NCI-H2107 treated with DMSO at 0.1 percent for 48 hours (cell line): ENCODE measurements around the gene FGG.
"Not testable (repeated sequence)": the region's sequence is repeated elsewhere in the genome, so short reads cannot be mapped to it uniquely, and the experiment has no call there.

Source experiments
- DNase-seq: peaks from one replicate; lab custom pipeline; 2025; ENCODE audit not compliant: unreplicated experiment; lab: John Stamatoyannopoulos, UW

FGG gene

DNA sequence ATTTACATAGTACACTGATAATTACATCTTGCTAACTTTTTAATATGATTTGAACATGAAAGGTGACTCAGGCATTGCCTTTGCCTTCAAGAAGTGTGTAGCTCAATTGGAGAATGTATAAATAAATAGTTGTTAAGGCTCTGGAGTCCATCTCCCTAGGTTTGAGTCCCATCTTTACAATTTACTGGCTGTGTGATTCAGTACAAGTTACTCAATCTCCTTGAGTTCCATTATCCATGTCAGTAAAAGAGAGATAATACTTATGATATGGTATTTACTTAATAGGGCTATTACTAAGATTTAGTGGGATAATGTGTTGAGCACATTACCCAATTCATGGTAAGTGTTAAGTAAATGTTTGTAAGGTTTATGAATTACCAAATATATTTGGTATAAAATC lies 1.9 kb upstream of the FGG start:
- no peak for DNase-seq

DNA sequence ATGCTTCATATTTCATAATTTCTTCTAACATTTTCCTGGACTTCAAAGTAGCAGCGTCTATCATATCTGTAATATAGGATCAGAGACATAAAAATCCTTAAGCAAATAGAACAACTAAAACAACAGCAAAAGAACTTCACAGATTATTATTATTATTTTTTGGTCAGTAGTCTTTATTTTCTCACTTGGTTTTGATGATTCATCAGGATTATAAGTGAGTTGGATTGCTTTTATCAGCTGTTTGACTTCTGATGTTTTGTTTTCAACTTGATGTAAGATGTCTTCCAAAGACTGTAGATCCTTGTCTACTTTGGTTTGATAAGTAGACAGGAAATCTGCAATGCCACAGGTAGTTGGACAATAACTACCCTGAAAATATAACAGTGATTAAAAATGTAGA lies 623 bp downstream of the FGG start:
- no peak for DNase-seq

- DNase-seq, result no peak
Measured at GRCh38 chr4:154610582-154610981, 1.9 kb downstream of the FGG start.

GRCh38 chr4:154609532-154609931 lies 2.9 kb downstream of the FGG start:
- no peak for DNase-seq

DNA sequence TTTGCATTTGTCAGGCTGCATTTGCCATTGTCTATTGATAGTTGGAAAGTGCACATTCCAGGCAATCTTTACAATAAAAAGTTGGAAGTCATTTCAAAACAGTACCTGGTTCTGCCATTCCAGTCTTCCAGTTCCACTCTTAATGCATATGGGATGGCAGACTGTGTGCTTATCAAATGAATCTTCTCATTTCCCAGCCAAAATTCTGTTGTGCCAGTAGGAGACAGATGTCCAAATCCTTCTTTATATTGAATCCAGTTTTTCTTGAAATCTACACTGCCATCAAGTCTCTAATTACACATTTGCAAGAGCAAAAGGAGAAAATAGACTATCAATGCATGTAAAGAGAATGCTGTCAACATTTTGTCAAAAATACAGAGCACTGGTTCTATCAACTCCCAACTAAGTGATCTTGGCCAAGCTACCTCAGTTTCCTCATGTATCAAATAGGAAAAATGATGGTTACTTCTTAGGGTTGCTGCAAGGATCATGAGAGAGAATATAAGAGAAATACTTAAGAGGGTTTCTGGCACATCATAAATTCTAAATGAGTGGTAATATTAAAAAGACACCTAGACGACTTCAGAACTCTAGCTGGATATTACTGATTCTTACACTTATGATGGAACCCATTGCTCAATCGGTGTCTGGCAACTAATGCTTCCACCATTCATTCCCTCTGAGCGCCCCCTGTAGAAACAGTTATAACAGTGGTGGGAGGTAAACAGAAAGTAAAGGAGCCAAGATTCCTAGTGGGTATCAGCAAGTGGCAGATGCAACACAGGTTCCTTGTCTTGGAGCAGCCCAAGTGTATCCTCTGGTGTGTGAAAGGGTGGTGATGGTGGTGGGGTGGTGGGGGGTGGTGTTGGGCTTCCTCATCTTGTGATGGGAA lies 3.8 kb downstream of the FGG start:
- no peak for DNase-seq

DNA sequence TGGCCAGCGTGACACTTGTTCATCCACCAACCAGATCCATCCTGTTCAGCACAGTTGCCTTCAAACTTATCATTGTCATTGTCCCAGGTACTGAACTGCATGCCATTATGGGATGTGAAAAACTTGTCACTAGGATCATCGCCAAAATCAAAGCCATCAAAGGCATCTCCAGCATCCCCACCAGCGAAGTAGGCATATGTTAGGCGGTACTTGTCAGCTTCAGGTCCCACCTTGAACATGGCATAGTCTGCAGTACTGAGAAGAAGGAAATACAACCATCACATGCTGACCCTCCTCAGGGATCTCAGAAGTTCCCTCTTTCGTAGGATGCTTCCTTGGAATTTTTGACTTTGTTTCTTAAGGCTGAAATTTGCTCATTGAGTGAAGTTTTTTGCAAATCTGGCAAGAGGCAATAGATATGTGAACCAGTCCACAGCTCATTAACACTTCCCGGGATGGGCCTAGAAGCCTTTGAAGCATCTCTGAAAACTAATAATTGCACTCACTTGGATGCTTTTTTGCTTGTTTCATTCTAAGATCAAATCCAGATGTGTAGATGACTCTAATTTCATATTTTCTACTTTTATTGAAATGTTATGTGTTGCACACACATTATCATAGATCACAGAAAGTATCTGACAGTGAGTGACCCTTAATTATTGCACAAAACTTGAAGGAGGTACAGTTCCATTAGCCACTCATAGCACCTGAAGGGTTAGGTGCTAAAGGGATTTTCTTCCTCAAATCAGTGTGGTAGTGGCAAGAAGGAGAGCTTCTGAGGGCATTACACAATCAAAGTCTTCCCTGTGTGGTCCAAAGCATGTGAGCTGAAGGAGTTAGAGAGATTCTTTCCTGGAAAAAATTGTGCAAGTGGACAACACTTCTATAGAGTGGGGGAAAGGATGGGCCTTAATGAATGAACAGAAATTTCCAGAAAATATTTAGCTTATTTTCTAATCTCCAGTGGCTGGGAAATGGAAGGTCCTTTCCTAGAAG lies 5.4 kb downstream of the FGG start:
- no peak for DNase-seq

- no peak for DNase-seq
Measured at GRCh38 chr4:154604696-154605200, 7.7 kb downstream of the FGG start.

DNA sequence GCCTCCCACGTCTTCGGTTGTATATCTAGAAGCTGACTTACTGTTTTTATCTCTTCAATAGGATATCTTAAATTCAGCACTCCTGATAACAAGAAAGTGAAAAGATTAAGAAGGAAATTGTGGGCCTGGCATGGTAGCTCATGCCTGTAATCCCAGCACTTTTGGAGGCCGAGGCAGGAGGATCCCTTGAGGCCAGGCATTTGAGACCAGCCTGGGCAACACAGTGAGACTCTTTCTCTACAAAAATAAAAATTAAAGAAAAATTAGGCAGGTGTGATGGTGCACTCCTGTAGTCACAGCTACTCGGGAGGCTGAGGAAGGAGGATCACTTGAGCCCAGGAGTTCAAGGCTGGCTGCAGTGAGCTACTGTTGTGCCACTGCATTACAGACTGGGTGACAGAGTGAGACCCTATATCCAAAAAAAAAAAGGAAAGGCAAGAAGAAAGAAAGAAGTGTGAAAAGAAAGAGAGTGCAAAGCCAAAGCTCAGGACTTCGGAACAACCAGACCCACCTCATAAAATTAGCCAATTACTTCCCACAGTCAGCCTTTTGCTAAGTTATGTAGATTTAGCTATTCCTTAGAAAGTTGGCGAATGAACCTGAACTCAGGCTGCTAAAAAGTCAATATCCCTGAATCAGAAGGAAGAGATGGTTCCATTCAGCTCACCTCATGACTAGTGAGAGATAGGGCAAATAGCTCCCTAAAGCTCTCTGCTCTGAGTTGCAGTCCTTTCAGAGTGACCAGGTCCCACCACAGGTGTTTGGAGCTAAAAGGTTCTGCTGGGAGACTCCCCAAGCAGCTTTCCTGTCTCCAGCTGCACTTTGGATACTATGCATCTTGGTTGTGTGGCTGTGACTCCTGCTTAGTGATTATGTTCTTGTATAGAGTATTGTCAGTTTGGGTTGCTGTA lies 9.2 kb downstream of the FGG start:
- no peak for DNase-seq

DNA sequence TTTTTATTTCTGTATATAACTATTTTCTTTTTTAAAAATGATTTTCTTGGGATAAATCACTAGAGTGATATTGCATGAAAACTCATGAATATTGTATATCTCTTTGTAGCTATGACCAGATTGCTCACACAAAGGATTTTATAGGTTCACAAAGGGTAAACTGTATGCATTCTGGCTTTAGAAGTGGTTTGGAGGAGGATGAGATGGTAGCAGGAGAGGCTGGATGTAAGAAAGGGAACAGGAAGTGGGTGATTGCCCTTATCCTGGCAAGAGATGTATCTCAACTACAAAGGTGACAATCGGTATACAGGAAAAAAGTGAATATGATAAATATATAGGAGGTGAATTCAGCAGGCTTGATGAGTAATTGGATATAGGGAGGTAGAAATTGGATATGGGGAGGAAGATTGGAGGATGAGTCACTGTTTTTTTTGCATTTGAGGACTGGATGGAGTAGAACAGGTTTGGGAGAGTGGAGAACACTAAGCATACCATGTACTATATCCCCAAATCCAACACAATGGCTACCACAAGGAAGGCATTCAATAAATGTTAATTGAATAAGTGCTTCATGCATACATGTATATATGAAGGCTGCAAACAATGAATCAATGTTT lies 9.9 kb downstream of the FGG start:
- no peak for DNase-seq

DNA sequence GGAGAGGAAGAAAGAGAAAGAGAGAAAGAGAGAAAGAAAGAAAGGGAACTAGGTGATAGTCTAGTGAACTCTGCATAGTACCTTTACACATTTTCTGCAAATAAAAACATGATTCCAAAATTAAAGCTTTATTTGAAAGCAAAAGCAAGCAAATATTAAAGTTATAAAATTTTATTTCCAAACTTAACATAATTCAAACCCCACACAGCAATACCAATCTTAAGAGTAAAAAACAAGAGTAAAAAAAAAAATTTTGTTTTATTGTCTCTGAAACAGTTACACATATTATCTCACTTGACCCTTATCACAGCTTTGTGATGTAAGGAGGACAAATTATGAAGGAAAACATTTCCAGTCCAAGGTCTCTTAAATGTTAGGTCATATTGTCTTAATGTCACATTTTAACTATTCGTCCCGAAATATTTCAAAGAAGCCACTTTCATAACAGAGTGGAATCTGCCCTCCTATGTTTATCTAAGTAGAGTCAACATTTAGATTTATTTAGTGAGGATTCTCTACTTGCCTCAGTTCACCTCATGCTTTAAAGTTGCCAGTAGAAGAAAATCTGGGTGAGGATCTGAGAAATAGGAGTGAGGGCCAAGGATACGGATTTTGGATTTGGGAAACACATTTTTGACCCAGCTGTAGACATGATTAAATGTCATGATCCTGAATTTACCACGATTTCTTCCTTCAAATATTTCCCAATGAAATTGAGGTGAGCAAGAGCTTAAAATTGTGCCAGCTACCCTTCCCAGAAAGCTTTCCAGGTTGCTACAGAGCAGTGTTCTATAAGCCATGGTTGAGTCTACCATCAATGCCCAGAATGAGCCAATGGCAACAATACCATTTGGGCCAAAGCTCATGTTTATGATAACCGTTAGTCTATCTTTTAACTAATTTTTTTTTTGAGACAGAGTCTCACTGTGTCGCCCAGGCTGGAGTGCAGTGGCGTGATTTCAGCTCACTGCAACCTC lies 14.4 kb downstream of the FGG start:
- DNase-seq, result no peak

GRCh38 chr4:154597281-154597680 lies 15.2 kb downstream of the FGG start:
- not testable (repeated sequence) for DNase-seq

GRCh38 chr4:154595807-154596206 lies 16.6 kb downstream of the FGG start:
- DNase-seq, result no peak

DNA sequence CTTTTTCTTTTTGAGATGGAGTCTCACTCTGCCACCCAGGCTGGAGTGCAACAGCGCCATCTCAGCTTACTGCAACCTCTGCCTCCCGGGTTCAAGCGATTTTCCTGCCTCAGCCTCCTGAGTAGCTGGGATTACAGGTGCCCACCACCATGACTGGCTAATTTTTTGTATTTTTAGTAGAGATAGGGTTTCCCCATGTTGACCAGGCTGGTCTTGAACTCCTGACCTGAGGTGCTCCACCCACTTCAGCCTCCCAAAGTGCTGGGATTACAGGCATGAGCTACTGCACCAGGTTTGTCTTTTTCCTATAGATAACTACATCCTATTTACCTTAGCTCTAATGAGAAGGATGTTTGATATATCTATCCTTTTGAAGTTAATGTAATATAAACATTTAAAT lies 18.1 kb downstream of the FGG start:
- DNase-seq, result not testable (repeated sequence)

- DNase-seq, result no peak
Measured at GRCh38 chr4:154593868-154594267, 18.6 kb downstream of the FGG start.

GRCh38 chr4:154591890-154592289 lies 20.6 kb downstream of the FGG start:
- DNase-seq, result no peak

DNA sequence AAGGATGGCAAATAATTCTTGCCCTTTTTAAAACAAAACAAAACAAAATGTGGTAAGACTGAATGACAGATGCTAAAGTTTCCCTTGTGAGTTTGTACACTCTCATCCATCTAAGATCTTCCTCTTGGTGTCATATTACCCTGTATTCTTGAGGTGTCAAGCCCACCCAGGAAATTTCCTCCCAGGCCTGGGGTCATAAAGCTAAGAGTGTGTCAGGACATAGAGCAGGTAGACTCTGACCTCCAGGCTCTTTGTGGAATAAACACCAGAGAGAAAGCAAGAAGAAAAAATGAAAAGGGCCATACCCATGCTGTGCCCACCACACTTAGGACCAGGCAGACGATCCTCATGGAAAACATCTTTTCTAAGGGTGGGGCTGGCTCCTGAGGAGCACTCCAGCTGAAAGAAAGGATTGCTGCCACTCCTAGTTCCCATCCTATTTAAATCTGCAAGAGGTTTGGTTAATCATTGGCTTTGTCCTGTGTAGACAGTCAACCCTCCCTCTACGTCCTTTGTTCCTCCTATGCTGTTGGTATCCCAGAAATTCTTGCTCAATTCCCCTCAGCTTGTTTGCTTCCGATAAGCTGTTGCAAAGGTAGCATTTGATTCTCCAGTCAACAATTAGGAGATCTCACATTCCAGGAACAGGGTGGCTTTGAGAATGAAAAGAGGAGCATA lies 22.0 kb downstream of the FGG start, which contains the start of gene FGA:
TSS of gene FGA (minus strand) at position 414 of the 678 bp plus-strand sequence. CDS start at position 359, 55 bp downstream.
- no peak for DNase-seq

DNA sequence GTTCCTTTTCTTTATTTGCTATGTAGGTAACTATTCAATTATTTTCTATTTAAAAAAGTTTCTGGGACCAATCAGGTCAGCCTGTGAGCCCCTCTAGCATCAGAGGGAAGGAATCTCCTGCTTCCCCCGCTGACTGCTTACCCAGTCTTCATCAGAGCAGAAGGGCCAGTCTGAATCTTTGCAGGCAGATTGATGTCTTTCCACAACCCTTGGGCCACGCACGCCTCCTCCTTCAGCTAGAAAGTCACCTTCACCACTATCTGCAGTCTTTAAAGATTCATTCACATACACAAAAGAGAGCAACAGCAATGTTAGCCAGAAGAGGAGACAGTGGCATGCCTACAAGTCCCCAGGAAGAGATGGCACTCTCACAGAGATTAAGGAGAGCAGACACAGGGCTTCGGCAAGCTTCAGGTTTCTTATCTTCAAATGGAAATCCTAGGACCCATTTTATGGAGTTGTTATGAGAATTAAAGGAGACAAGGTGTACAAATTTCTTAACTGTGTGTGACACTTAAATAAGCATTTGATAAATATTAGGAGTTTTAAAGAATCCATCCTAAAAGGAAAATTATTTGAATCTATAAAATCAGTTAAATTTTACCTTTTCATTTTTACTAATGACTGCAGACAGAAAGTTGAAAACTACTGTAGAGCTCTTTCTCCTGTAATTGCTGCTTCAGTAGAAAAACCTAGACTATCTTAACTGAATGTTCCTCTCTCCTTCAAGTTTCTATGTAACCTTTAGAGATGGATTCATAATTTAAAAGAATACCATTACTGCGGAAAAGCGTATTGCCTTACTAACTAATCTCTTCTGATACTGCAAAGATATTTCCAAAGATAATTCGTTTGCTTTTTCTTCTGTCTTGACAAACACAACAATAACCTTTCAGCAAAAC lies 22.9 kb downstream of the FGG start:
- no peak for DNase-seq
